Liver (tissue), 9 donors: Measurements from ENCODE around the gene SV2B. TPM values are rescaled to one million over a fixed set of nuclear protein-coding genes. Genes with fewer than 3 reads are reported as not detected.

Source experiments
- DNase-seq: peaks from one replicate; pipeline ENCODE4 v3.0.0-alpha.2; 2017; ENCODE audit warnings: low spot score
- H3K27ac ChIP-seq, 2 donors: one replicate each; pipeline ENCODE4 v1.7.0; 2013; ENCODE audit warnings: inconsistent platforms in 2 of 2, low read length in 2 of 2, control low read depth in 1 of 2, low read depth in 1 of 2, mild to moderate bottlenecking in 1 of 2
- H3K27me3 ChIP-seq, 4 donors: one replicate each; pipeline versions ENCODE4 v1.6.1 to v1.7.0; 2013; ENCODE audit warnings: low read length in 3 of 4, inconsistent platforms in 1 of 4, mild to moderate bottlenecking in 1 of 4, moderate library complexity in 1 of 4; ENCODE audit not compliant: control insufficient read depth in 4 of 4, insufficient read depth in 4 of 4
- H3K36me3 ChIP-seq, 4 donors: one replicate each; pipeline versions ENCODE4 v1.6.1 to v1.7.0; 2013; ENCODE audit warnings: low read length in 3 of 4, mild to moderate bottlenecking in 3 of 4, low read depth in 1 of 4, moderate library complexity in 1 of 4; ENCODE audit not compliant: control insufficient read depth in 4 of 4, insufficient read depth in 3 of 4
- H3K4me1 ChIP-seq, 4 donors: one replicate each; pipeline versions ENCODE4 v1.6.1 to v1.7.0; 2013; ENCODE audit warnings: low read length in 3 of 4, mild to moderate bottlenecking in 3 of 4, moderate library complexity in 1 of 4; ENCODE audit not compliant: control insufficient read depth in 4 of 4, insufficient read depth in 4 of 4
- H3K4me3 ChIP-seq, 3 donors: one replicate each; pipeline versions ENCODE4 v1.6.1 to v1.7.0; 2013; ENCODE audit warnings: low read length in 3 of 3, control low read depth in 1 of 3, low read depth in 1 of 3, mild to moderate bottlenecking in 1 of 3
- H3K9ac ChIP-seq, 2 donors: one replicate each; pipeline ENCODE4 v1.7.0; 2013; ENCODE audit warnings: low read length in 2 of 2, mild to moderate bottlenecking in 2 of 2, moderate library complexity in 2 of 2, control low read depth in 1 of 2, low read depth in 1 of 2
- H3K9me3 ChIP-seq, 4 donors: one replicate each; pipeline versions ENCODE4 v1.6.1 to v1.7.0; 2013; ENCODE audit warnings: low read length in 3 of 4; ENCODE audit not compliant: control insufficient read depth in 4 of 4
- EGR1 ChIP-seq, 2 donors: IDR thresholded peaks; 2 replicates each; pipeline ENCODE4 v1.6.1; 2016 to 2018; ENCODE audit warnings: antibody characterized with exemption in 2 of 2, low read depth in 2 of 2
- FOXA2 ChIP-seq: IDR thresholded peaks from 2 replicates; pipeline ENCODE4 v1.6.1; 2016; ENCODE audit warnings: antibody characterized with exemption
- HNF4G ChIP-seq: IDR thresholded peaks from 2 replicates; pipeline ENCODE4 v1.6.1; 2016; ENCODE audit warnings: antibody characterized with exemption
- JUND ChIP-seq, 2 donors: IDR thresholded peaks; 2 replicates each; pipeline ENCODE4 v1.6.1; 2016; ENCODE audit warnings: antibody characterized with exemption in 2 of 2
- RAD21 ChIP-seq, 2 donors: IDR thresholded peaks; 2 replicates each; pipeline ENCODE4 v1.6.1; 2016; ENCODE audit warnings: antibody characterized with exemption in 2 of 2, mild to moderate bottlenecking in 2 of 2
- RXRA ChIP-seq, 2 donors: IDR thresholded peaks; 2 replicates each; pipeline ENCODE4 v1.6.1; 2017 to 2018; ENCODE audit warnings: antibody characterized with exemption in 2 of 2, mild to moderate bottlenecking in 1 of 2
- SP1 ChIP-seq: IDR thresholded peaks from 2 replicates; pipeline ENCODE4 v1.6.1; 2018; ENCODE audit warnings: antibody characterized with exemption, mild to moderate bottlenecking
- TAF1 ChIP-seq: conservative IDR thresholded peaks from 2 replicates; pipeline ENCODE4 v1.6.1; 2016; ENCODE audit warnings: antibody characterized with exemption, mild to moderate bottlenecking
- WGBS: extraction: QIAGEN DNeasy Blood & Tissue Kit; methylation state at CpG from one replicate; pipeline ENCODE4 v1.1.7; 2013; 5-methylcytosine and 5-hydroxymethylcytosine counted together
- polyA plus RNA-seq, 2 donors: library from polyadenylated mRNA; stranded (reverse) in 1 of 2; unstranded in 1 of 2; fragments of 200-250 nt in 1 of 2; fragments of >200 nt in 1 of 2; fragmentation: Nextera tagmentation in 1 of 2; extraction: Ambion mirVana in 1 of 2; gene quantifications; one replicate each; pipeline versions ENCODE4 v1.2.1 to v1.2.3, GENCODE V29; 2013 to 2015
- total RNA-seq, 2 donors: library from RNA; depleted of rRNA; stranded (reverse); fragments of >200 nt; gene quantifications; one replicate each; pipeline ENCODE4 v1.2.3, GENCODE V29; 2014
- TF ChIP-seq, protein P1 (sequence below): IDR thresholded peaks from 2 replicates; pipeline ENCODE4 v1.6.1; 2016; ENCODE audit warnings: antibody characterized with exemption
- TF ChIP-seq, protein P2 (sequence below): IDR thresholded peaks from 2 replicates; pipeline ENCODE4 v1.6.1; 2016; ENCODE audit warnings: antibody characterized with exemption, mild to moderate bottlenecking
- TF ChIP-seq, protein P3 (sequence below): IDR thresholded peaks from 2 replicates; pipeline ENCODE4 v1.6.1; 2016; ENCODE audit warnings: antibody characterized with exemption
- donor health status: healthy.
- donor health status: healthy.
- donor health status: healthy.
- donor health status: healthy.
- donor health status: healthy.

The SV2B gene
- total and polyA plus RNA-seq, 4 donors: 0.08 to 0.16 (median 0.09) TPM; not detected in 1

DNA sequence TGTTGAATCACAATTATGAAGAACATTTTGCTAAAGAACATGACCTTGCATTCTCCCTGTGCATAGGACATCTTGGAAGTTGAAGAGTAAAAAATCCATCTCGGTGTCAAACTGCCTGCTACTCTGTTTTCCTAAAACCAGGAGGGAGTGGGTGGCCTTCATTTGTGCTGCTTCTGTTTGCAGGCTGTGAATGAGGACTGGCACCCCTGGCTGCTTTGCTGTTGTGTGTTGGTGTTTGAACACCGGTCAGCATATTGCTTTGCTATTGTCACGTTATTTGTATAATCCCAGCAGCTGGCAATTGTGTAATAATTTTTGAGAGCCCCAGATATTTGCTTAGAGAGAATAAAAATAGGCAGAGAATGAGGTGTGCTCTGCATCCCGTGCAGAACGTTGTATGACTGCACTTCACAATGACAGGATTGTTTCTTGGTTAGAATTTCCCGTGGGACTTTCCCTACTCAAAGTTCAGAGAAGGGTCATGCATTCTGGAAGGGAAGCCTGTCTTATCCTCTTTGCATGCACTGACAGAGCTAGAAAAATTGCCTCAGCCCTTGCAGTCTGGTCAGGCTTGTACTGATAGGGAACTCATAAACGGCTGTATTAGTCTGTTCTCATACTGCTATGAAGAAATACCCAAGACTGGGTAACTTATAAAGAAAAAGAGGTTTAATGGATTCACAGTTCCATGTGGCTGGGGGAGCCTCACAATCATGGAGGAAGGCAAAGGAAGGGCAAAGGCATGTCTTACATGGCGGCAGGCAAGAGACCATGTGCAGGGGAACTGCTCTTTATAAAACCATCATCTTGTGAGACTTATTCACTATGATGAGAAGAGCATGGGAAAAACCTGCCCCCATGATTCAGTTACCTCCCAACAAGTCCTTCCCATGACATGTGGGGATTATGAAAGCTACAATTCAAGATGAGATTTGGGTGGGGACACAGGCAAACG, 16.3 kb downstream of the SV2B start:
- Histone ChIP-seq H3K27ac (no peak overlapping the region), H3K4me1 (no peaks in the 10 kb centered on the region), H3K4me3 (no peak overlapping the region), H3K36me3 (no peaks in the 10 kb centered on the region), H3K9me3 (no peaks in the 10 kb centered on the region), H3K27me3 (no peaks in the 10 kb centered on the region), H3K9ac (no peak overlapping the region)
- no peak for DNase-seq
- WGBS: 54% methylated on average over 9 of the region's 9 CpGs
- peak; percentile 22 to 28 for TF ChIP-seq RXRA (IDR thresholded peaks at IDR 0.05)
- TF ChIP-seq SP1: no peak

DNA sequence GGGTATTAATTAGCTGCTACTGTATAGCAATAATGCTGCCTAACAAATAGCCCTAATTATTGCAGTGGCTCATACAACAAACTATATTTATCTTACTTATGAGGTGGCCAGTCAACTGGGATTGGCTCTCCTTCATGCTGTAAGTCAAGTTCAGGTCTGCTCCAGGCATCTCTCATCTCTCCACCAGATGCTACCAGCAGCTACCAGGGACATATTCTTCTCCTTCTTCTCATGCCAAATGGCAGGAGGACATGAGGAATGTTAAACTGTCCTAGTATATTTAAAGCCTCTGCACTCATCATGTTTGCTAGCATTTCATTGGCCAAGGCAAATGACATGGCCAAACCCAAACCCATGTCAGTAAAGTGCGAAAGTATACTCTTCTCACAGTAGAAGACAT, 17.3 kb downstream of the SV2B start:
- 72% methylated on average over 1 of the region's 1 CpG for WGBS
- Histone ChIP-seq H3K27ac (no peak overlapping the region), H3K4me1 (no peaks in the 10 kb centered on the region), H3K27me3 (peaks cover 0 to 4% (median 0%) of the 10 kb centered on the region in 4 donors), H3K9me3 (no peaks in the 10 kb centered on the region), H3K36me3 (no peaks in the 10 kb centered on the region), H3K9ac (no peak overlapping the region), H3K4me3 (no peak overlapping the region)
- DNase-seq: no peak
- TF ChIP-seq RAD21 (IDR thresholded peaks at IDR 0.05) (no peak), EGR1 (IDR thresholded peaks at IDR 0.05; ENCODE audit: low read depth in 2 of 2) (no peak), FOXA2 (no peak), TAF1 (no peak), HNF4G (no peak), JUND (IDR thresholded peaks at IDR 0.05) (no peak)
- TF ChIP-seq, protein P1, sequence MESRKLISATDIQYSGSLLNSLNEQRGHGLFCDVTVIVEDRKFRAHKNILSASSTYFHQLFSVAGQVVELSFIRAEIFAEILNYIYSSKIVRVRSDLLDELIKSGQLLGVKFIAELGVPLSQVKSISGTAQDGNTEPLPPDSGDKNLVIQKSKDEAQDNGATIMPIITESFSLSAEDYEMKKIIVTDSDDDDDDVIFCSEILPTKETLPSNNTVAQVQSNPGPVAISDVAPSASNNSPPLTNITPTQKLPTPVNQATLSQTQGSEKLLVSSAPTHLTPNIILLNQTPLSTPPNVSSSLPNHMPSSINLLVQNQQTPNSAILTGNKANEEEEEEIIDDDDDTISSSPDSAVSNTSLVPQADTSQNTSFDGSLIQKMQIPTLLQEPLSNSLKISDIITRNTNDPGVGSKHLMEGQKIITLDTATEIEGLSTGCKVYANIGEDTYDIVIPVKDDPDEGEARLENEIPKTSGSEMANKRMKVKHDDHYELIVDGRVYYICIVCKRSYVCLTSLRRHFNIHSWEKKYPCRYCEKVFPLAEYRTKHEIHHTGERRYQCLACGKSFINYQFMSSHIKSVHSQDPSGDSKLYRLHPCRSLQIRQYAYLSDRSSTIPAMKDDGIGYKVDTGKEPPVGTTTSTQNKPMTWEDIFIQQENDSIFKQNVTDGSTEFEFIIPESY: no peak
- TF ChIP-seq, protein P2, sequence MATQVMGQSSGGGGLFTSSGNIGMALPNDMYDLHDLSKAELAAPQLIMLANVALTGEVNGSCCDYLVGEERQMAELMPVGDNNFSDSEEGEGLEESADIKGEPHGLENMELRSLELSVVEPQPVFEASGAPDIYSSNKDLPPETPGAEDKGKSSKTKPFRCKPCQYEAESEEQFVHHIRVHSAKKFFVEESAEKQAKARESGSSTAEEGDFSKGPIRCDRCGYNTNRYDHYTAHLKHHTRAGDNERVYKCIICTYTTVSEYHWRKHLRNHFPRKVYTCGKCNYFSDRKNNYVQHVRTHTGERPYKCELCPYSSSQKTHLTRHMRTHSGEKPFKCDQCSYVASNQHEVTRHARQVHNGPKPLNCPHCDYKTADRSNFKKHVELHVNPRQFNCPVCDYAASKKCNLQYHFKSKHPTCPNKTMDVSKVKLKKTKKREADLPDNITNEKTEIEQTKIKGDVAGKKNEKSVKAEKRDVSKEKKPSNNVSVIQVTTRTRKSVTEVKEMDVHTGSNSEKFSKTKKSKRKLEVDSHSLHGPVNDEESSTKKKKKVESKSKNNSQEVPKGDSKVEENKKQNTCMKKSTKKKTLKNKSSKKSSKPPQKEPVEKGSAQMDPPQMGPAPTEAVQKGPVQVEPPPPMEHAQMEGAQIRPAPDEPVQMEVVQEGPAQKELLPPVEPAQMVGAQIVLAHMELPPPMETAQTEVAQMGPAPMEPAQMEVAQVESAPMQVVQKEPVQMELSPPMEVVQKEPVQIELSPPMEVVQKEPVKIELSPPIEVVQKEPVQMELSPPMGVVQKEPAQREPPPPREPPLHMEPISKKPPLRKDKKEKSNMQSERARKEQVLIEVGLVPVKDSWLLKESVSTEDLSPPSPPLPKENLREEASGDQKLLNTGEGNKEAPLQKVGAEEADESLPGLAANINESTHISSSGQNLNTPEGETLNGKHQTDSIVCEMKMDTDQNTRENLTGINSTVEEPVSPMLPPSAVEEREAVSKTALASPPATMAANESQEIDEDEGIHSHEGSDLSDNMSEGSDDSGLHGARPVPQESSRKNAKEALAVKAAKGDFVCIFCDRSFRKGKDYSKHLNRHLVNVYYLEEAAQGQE: no peak
- TF ChIP-seq, protein P3, sequence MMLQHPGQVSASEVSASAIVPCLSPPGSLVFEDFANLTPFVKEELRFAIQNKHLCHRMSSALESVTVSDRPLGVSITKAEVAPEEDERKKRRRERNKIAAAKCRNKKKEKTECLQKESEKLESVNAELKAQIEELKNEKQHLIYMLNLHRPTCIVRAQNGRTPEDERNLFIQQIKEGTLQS: no peak
